HG03521 (cell line): Measurements from ENCODE around the gene YIPF4.
"Not testable (repeated sequence)": the region's sequence is repeated elsewhere in the genome, so short reads cannot be mapped to it uniquely, and the experiment has no call there.

ENCODE experiments used
- ATAC-seq: cut with Tn5 transposase; IDR thresholded peaks from one replicate; pipeline ENCODE4 v1.9.1; 2021; ENCODE audit warnings: mild to moderate bottlenecking, moderate library complexity; ENCODE audit not compliant: unreplicated experiment

Gene YIPF4

DNA sequence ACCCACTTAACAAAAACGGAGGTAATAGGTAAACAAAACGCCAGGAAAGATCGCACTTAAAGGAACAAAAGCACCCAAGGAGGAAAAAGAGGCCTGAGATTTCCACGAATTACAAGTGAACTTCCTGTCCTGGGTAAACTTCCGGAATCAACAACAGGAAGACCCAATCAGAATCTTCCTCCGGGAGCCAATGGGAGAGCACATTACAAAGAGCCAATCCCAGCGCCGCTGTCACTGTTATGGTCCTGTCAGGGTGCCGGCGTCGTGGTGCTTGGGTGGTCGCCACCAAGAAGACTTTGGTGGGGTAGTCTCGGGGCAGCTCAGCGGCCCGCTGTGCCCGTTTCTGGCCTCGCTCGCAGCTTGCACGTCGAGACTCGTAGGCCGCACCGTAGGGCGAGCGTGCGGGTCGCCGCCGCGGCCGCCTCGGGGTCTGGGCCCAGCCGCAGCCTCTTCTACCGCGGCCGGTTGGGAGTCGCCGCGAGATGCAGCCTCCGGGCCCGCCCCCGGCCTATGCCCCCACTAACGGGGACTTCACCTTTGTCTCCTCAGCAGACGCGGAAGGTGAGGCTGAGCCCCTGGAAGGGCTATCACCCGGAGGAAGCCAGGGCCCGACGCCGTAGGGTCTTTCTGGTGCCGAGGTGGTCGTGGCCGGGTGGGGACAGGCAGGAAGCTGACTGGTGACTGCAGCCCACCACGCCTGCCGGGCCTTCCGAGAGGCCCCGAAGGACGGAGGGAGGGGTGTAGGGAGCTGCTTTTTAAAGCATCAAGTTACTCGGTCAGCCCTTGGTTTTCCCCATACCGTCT is at the start of gene YIPF4:
TSS of gene YIPF4 (plus strand) at position 231 of the 804 bp plus-strand sequence. CDS start at position 483, 252 bp downstream.
- peak; percentile 98 for ATAC-seq

GRCh38 chr2:32228181-32228580 is 49.5 kb upstream of the YIPF4 start:
- no peak for ATAC-seq

DNA sequence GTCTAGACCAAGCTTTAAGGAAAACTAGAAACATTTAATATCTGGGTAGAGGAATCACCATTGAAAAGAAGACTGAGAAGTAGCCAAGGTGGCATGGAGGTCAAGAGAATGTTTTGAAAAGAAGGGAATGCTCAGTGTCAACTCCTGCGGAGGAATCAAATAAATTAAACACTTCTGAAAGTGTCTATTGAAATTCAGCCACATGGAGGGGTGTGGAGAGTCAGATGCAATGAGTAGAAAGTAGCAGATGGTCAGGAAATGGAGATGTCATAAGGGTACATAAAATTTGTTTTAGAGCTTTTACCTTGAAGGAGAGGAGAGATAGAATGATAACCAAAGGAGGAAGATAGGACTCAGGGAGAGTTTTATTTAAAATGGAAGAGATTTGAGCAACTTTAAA is 48.1 kb upstream of the YIPF4 start:
- ATAC-seq: no peak

DNA sequence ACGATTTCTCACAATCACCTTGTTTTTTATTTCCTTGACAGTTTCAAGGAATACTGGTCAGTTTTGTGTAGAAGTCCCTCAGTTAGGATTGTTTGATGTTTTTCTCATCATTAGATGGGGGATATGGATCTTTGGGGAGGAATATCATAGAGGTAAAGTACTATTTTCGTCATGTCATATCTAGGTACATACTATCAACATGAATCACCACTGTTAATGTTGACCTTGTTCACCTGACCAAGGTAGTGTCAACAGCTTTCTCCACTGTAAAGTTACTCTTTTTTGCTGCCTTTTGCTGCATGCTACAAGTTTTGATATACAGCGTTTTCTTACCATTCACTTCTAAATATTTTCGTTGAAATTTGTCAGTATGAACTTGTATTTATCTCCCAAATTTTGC is 45.7 kb upstream of the YIPF4 start:
- no peak for ATAC-seq

DNA sequence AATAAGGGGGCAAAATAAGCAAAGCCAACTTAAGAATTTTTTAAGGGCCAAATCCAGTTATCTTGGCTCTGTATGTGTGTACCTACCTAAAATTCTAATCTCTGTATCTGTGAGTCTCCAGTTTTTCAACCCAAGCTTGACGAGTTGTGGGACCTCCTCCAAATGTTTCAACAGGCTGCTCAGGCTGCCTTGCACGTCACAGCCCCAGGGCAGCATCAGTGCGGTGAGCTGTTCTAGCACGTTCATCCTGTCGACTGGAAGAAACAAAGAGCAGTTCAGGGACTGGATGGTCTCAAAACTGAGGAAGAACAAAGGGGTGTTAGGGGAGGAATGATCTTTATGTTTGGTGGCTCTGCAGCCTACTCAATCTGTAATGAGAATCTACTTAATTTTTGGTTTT is 42.4 kb upstream of the YIPF4 start:
- ATAC-seq: no peak

- no peak for ATAC-seq
These were observed 40.2 kb upstream of the YIPF4 start for GRCh38 chr2:32237488-32237887.

- no peak for ATAC-seq
These were observed 39.7 kb upstream of the YIPF4 start for GRCh38 chr2:32237996-32238395.

DNA sequence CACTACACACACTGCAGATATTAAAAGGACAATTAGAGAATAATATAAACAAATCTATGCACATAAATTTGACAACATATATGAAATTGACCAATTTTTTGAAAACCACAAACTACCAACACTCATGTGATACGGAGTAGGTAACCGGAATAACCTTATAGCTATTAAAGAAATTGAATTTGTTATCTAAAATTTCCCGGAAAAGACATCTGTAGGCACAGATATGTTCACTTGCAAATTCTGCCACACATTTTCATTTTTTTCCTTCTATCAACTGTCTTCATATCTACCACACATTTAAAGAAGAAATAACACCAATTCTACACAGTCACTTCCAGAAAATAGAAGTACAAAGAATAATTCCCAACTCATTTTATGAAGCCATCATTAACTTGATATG is 35.4 kb upstream of the YIPF4 start:
- no peak for ATAC-seq

GRCh38 chr2:32246911-32247310 is 30.8 kb upstream of the YIPF4 start:
- no peak for ATAC-seq

DNA sequence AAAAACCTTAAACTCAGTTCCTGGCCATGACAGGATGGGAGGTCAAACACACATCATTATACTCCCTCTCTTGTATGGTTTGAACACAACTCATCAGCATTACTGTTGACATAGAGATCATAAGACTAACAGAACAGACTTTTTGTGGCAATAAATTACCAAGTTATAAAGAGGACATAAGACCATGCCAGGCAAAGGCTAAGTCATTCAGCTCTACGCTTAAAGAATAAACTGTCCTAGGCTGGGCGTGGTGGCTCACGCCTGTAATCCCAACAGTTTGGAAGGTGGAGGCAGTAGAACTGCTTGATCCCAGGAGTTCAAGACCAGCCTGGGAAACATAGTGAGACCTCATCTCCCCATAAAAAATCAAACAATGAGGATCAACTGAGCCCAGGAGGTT is 29.4 kb upstream of the YIPF4 start:
- ATAC-seq: no peak

DNA sequence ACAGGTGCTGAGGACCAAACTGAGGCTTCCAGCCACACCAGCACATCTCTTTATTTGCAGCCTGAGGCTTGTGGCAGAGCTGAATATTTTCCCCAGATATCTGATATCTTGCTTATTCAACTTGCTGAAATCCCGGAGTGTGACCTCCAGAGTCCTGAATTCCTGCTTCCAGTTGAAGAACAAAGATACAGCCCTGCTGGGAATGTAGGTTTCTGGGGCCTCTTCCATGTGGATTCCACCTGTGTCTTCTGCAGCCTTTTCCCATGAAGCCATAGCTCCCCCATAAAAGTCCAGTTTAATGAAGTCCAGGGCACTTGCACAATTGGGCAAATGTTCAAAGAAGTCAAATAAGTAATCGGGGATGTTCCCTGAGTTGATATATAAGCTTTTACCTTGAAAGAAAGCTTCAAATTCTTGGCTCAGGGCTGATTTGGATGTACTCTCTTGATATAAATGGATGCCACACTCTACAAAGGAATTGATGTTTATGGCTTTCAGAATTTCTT is 27.9 kb upstream of the YIPF4 start:
- ATAC-seq: no peak

GRCh38 chr2:32250290-32250689 is 27.4 kb upstream of the YIPF4 start:
- no peak for ATAC-seq

DNA sequence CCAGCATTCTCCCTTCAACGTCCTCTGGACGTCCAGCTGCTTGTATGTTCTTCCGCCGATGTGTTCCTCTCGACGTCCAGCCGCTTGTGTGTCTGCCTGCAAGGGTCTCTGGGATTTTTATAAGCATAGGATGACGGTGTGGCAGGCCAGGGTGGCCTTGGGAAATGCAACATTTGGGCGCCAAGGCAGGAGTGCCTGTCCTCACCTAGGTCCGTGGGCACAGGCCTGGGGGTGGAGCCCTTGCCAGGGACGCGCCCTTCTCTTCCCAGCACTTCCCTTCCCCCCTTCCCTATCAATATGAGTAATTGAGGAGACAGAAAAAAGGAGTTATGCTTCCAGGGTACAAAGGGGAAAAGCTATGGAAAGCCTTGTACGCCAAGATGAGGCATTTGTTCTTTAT is 19.5 kb upstream of the YIPF4 start:
- ATAC-seq: no peak

DNA sequence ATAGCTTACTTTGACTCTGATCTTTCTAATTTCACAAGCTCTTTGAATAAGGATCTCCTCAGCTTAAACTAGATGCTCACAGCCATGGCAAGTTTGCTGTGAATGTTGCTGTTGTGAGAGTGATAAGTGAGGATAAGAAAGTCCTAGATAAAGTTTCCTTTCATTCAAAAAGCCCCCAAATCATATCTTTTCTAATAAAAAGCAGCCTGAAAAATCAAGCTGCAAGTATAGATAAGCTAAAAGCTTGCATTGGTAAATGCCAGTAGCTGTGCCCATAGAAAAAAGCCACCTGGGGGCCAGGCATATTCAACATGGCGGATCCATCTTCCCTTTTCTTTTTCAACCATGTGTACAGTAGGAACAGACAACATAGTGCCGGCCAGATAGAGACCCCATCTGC is 17.3 kb upstream of the YIPF4 start:
- no peak for ATAC-seq

GRCh38 chr2:32262105-32262504 is 15.6 kb upstream of the YIPF4 start:
- no peak for ATAC-seq

- peak; percentile 89 for ATAC-seq
These were observed 13.1 kb upstream of the YIPF4 start, which contains the start of gene NLRC4 for GRCh38 chr2:32264422-32265105. Gene NLRC4 (minus strand): TSS chr2:32264886. CDS start chr2:32256775, 8,111 bp downstream.

DNA sequence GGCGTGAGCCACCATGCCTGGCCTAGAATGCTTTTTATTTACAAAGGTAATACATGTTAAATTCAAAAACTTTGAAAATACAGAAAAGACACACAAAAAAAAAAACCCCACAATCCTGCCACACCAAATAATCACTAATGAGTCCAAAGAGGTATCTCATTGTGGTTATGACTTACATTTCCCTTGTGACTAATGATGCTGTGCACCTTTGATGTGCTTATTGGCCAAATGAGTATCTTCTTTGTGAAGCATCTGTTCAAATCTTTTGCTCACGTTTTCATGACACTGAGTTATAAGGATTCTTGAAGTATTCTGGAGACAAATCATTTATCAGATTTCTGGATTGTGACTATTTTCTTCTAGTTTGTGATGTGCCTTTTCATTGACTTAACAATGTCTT is 6.6 kb upstream of the YIPF4 start:
- ATAC-seq: no peak

GRCh38 chr2:32272279-32272678 is 5.4 kb upstream of the YIPF4 start:
- no peak for ATAC-seq

- ATAC-seq: no peak
These were observed 3.4 kb upstream of the YIPF4 start for GRCh38 chr2:32274289-32274688.

DNA sequence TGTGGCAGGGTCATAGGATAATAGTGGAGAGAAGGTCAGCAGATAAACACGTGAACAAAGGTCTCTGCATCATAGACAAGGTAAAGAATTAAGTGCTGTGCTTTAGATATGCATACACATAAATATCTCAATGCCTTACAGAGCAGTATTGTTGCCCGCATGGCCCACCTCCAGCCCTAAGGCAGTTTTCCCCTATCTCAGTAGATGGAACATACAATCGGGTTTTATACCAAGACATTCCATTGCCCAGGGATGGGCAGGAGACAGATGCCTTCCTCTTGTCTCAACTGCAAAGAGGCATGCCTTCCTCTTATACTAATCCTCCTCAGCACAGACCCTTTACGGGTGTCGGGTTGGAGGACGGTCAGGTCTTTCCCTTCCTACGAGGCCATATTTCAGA is 1.9 kb upstream of the YIPF4 start:
- not testable (repeated sequence) for ATAC-seq

DNA sequence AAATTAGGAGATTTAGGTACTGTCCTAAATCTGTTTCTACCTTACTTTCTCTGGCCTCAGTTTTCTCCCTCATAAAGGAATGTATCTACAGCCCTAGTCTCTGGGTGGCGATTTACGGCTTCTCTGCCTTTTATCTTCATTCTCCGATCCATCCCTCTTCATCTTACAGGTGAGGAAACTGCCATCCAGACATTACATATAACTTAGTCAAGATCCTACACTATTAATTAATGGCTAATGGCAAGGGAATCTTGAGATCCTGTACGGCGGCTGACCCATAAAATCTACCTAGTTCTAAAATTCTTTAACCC is 386 bp upstream of the YIPF4 start:
- no peak for ATAC-seq

GRCh38 chr2:32278478-32278853 is 762 bp downstream of the YIPF4 start:
- ATAC-seq: no peak
